Measurements from ENCODE around the gene DNAJA3. TPM values are rescaled to one million over a fixed set of nuclear protein-coding genes. Genes with fewer than 3 reads are reported as not detected.

DNAJA3 gene
- total and polyA plus RNA-seq, 2 donors (not counting 3 experiments of a cell fraction or from before 2014, with no cell fraction given) = 33.4 to 45.4 TPM

DNA sequence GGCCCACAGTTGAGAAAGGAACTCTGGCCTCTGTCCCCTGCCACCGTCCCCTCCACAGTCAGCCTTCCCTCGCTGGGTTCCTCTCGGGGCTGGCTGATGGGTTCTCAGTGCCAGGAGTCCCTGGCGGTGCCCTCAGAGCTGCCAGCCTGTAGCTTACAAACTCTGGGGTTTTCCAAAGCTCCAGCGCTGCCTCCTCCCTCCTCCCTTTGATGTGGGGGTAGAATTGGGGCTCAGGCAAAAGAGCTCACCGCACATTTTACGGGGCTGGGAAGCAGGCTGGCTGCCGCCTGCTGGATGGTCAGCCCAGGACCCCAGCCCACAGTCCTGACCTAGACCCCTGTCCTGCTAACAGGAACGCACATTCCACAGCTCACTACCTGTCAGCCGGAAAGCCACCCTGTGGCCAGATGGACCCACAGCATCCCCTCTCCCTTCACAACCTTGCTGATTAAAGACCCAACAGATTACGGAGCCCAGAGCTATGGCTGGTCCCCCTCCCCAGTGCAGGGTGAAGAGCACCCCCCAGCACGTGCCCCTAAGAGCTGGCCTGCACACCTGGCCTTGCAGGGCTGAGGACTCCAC, 48.0 kb upstream of the DNAJA3 start:
- TF ChIP-seq MAX (IDR thresholded peaks at IDR 0.05; ENCODE audit: insufficient read depth, insufficient read length) = no peak
- no peak for TF ChIP-seq GATA2 (IDR thresholded peaks at IDR 0.05; ENCODE audit: insufficient read depth, insufficient read length, low read depth, low read length)
- no peak for TF ChIP-seq MYC (IDR thresholded peaks at IDR 0.05; ENCODE audit: low read depth, low read length)
- no peak for TF ChIP-seq POLR2AphosphoS5 (IDR thresholded peaks at IDR 0.05; ENCODE audit: insufficient read depth, low read depth, low read length)
- no peak for TF ChIP-seq CTCF (IDR thresholded peaks at IDR 0.05; ENCODE audit: extremely low read depth in 1 of 2, insufficient read depth in 1 of 2, low read depth in 1 of 2, low read length in 2 of 2)
- TF ChIP-seq POLR2A (IDR thresholded peaks at IDR 0.05; ENCODE audit: low read depth, low read length) = no peak
- no peak for TF ChIP-seq FOS (IDR thresholded peaks at IDR 0.05; ENCODE audit: borderline replicate concordance, insufficient read depth, low read length)
- no peak overlapping the region for H3K4me3 ChIP-seq (replicated peaks in 1 of 3; ENCODE audit: insufficient read depth in 1 of 3, low read depth in 1 of 3, low read length in 3 of 3)
- intact Hi-C loops (cut with micrococcal nuclease) (no loop called here), dilution Hi-C loops (cut with MboI; ENCODE audit: extremely low pct_ligation_motif_present, low sequenced_read_pairs) (no loop called here)
- H3K4me1 ChIP-seq (ENCODE audit: control insufficient read depth, extremely low read depth, insufficient read depth, low read length) = peaks cover 2% of the 10 kb centered on the region
- H3K9ac ChIP-seq (replicated peaks; ENCODE audit: extremely low read depth, insufficient read depth, low read length) = no peak overlapping the region
- H3K27me3 ChIP-seq (ENCODE audit: control insufficient read depth in 2 of 2, insufficient read depth in 2 of 2, low read length in 2 of 2) = no peaks in the 10 kb centered on the region
- H3K9me1 ChIP-seq (replicated peaks; ENCODE audit: control insufficient read depth, extremely low read depth, insufficient read depth, low read length) = no peaks in the 10 kb centered on the region
- no peaks in the 10 kb centered on the region for H3K9me3 ChIP-seq (replicated peaks; ENCODE audit: control insufficient read depth, insufficient read depth, low read length)
- H3K79me2 ChIP-seq (ENCODE audit: control insufficient read depth, insufficient read depth, low read length) = no peaks in the 10 kb centered on the region
- no peak overlapping the region for H3K27ac ChIP-seq (ENCODE audit: insufficient read depth, low read depth, low read length)
- H3K36me3 ChIP-seq (ENCODE audit: control insufficient read depth in 2 of 2, extremely low read depth in 1 of 2, insufficient read depth in 2 of 2, low read length in 2 of 2) = no peaks in the 10 kb centered on the region
- no peak for FAIRE-seq
- ChIA-PET CTCF (interaction anchor here (1.1 to 2.6 kb wide), 6 partner anchors 8 to 87 kb away, joined by 3 to 17 read pairs (median 4); partner anchors contain the start of gene PAM16), POLR2A (no interaction called here)
- BruUV-seq (replicated peaks) = no TSS peak
- H2AFZ ChIP-seq (ENCODE audit: low read depth, low read length) = no peak overlapping the region
- DNase-seq (ENCODE audit: low read depth, low spot score) = no peak
- no peak overlapping the region for H3K4me2 ChIP-seq (ENCODE audit: insufficient read depth, low read length)
- H4K20me1 ChIP-seq (replicated peaks; ENCODE audit: control insufficient read depth, extremely low read depth, insufficient read depth, low read length) = no peaks in the 10 kb centered on the region

Data from endothelial cell of umbilical vein (primary cell).